Retinal pigment epithelial cell (primary cell): ENCODE data around the gene G6PD.
A peak's percentile ranks its signal among the peaks of the same experiment; 100 is the strongest.

ENCODE experiments used
- DNase-seq: peaks from one replicate; pipeline ENCODE4 v3.0.0-alpha.2; 2010; ENCODE audit warnings: low read depth
- H3K4me3 ChIP-seq: 2 replicates; pipeline ENCODE4 v1.5.1; 2011; ENCODE audit warnings: mild to moderate bottlenecking, low read length, control low read depth, moderate library complexity
- TF ChIP-seq, protein P1 (sequence below): conservative IDR thresholded peaks from 2 replicates; pipeline ENCODE4 v1.5.1; 2011; ENCODE audit warnings: low read depth, low read length, control low read depth, inconsistent platforms

G6PD gene

DNA sequence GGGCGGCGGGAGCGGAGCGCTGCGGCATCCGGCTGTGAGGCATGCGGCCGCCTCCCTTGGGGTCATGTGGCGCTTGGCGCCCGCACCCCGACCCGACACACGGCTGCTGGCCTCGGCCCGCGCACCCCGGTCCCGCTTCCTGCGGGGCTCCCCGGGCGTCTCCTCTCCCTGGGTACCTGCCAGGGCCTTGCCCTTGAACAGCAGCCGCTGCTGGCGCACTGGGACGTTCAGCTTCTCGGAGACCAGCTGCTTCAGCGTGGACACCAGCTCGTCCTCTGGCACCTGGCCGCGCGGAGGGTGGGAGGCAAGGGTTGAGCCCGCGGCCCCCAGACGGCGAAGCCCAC, 60.6 kb downstream of the G6PD start:
- no peak for DNase-seq
- TF ChIP-seq, protein P1, sequence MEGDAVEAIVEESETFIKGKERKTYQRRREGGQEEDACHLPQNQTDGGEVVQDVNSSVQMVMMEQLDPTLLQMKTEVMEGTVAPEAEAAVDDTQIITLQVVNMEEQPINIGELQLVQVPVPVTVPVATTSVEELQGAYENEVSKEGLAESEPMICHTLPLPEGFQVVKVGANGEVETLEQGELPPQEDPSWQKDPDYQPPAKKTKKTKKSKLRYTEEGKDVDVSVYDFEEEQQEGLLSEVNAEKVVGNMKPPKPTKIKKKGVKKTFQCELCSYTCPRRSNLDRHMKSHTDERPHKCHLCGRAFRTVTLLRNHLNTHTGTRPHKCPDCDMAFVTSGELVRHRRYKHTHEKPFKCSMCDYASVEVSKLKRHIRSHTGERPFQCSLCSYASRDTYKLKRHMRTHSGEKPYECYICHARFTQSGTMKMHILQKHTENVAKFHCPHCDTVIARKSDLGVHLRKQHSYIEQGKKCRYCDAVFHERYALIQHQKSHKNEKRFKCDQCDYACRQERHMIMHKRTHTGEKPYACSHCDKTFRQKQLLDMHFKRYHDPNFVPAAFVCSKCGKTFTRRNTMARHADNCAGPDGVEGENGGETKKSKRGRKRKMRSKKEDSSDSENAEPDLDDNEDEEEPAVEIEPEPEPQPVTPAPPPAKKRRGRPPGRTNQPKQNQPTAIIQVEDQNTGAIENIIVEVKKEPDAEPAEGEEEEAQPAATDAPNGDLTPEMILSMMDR: no peak
- peak overlapping the region; percentile 47 for H3K4me3 ChIP-seq

DNA sequence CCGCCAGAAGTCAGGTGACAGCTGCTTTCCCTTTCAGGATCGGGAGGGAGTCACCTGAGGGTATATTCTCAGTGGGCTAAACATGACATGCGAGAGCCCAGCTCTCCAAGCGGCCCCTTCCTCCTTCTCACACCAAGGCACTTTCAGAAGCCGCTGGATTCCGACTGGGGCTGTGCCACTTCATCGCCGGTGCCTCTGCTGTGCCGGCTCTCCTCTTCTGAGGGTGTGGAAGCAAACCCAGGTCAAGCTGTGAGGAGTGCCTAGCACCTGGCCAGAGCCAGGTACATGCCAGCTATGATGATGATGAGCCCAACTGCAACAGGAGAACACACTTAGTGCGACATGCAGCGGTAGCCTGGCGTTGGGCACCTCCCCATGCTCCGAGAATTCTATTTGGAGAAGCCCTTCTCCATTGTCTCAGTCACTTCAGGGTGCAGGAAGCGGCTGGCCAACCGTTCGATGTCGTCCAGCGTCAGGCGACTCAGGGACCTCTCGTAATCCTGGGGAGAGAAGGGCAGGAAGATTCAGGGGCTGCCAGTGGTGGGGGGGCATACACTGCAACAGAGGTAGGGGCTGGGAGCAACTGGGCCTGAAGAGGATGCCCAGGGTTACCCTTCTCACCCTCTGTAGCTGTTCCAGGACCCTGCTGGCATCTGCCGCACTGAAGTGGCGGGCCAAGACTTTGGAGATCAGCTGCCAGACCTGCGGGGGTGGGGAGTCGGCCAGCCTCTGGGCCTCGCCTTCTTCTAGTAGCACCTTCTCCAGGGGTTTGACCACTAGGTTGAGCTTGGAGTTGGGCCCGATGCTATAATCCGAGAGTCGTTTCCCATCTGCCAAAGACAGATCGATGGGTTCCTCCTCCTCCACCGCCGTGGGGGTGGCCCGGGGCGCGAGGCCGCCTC, 61.2 kb downstream of the G6PD start:
- peak overlapping the region; percentile 47 for H3K4me3 ChIP-seq
- TF ChIP-seq, protein P1: no peak
- no peak for DNase-seq

DNA sequence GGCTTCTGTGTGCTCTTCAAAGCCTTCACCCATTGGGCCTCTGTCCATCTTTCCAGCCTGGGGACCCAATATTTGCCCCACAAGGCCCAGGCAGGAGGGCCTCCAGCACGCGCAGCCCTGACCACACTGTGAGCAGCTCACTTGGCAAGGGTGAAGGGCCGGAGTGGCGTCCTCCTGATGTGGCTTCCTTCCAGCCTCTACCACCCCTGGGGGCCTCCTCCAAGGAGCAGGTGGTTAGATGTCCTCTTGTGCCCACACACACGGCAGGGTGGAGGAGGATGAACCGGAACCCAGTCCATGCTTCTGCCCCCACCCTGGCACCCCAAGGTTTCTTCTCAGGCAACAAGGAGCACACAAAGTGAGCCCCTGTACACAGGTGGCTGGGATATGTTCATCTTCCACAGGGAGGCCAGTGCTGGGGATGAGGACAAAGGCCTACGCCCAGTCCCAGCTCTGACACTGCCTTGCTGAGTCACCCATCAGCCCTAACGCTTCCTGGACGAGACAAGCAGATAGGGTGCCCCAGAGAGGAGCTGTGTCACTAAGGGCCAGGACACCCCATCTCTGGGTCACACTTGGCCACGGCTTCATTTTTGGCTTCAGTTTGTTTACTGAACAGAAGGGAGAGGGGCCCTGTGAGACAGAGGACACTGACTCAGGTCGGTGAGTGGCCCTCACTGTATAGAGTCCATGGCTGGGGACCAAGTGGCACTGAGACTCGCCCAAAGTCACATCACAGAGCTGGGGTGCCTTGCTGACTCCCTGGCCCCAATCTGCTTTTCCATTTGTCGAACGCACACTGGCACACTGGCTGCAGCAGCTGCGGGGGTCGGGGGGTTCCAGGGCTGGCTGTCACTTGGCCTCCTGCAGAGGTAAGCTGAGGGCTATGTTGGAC, 62.1 kb downstream of the G6PD start:
- no peak overlapping the region for H3K4me3 ChIP-seq
- DNase-seq: no peak
- TF ChIP-seq, protein P1: no peak

DNA sequence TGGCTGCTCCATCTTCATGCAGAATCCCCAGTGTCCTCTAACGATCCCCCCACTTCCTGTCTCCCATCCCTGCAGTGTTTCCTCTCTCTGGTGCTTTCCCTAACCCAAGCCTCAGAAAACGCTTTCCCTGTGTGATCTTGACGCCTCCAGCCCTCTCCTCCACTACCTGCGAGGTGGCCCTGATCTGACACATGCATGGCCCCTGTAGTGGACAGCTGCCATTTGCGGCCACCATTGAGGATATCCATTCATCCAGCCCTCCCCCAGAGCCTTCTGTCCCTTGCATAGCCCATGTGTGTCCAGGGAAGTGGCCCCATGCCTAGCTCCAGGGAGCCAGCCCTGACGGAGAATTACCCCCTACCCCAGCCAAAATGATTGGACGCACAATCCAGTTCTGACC, 63.3 kb downstream of the G6PD start:
- H3K4me3 ChIP-seq: no peak overlapping the region
- TF ChIP-seq, protein P1: no peak

DNA sequence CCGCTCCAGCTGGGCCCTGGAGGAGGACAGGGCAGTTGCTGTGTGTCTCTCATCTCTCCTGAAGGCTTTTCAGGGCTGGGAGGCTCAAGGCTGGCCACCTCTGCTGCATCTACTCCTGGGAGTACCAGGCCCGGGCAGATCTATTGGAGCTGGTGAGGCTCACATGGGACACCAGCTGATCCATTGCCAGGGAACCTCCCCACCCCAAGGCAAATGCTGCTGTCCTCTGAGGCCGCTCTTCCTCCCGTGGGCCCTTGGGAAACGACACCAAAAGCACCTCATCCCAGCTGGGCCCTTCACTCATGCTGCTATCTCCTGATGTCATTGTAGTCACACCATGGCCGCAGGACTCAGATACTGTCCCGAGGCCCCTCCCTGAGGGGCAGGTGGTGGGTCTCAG, 63.9 kb downstream of the G6PD start:
- no peak for DNase-seq
- TF ChIP-seq, protein P1: no peak
- H3K4me3 ChIP-seq: no peak overlapping the region

More for the DNA sequence above, 63.3 kb downstream of the G6PD start:
- DNase-seq: no peak

DNA sequence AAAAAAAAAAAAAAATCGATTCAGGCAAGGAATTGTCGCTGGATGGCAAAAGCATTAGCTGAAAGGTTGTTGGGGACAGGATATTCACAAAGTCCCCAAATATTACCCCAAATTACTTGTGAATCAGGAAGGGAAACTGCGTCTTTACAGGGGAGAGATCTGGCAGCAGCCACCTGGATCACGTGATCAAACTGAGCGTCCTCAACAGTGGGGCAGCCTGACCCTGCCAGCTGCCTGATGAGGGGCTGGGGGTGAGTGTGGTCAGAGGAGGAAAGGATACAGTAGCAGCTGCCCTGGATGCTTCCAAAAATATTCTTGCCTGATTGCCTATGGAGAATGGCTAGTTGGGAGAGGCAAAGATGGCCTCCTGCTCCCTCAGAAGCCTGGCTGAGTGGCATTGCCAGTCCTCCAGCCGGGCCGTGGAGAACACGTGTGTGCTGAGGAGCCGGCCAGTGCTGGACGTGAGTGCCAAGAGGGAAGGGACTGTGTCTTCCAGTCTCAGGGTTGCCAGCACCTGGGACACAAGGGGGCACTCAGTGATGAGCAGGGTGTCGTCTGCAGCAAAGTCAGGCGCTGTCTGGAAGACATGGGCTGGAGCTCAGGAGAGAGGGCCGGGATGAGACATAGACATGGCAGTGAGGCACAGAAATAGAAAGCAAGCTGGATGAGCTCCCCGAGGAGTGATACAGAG, 64.6 kb downstream of the G6PD start:
- no peak overlapping the region for H3K4me3 ChIP-seq
- TF ChIP-seq, protein P1: no peak
- no peak for DNase-seq
